Keratinocyte (primary cell): ENCODE measurements around the gene FAM174B.

Source experiments
- CTCF ChIP-seq, 3 experiments: IDR thresholded peaks in 1 of 3; conservative IDR thresholded peaks in 1 of 3; optimal IDR thresholded peaks in 1 of 3; 2 replicates in 2 of 3; 3 replicates in 1 of 3; pipeline versions ENCODE3 to v1.5.1; 2011; ENCODE audit warnings: low read length in 3 of 3, mild to moderate bottlenecking in 3 of 3, moderate library complexity in 2 of 3, control low read depth in 1 of 3, inconsistent platforms in 1 of 3; ENCODE audit not compliant: insufficient read depth in 2 of 3; ENCODE audit errors: extremely low read depth in 1 of 3
- EZH2 ChIP-seq: IDR thresholded peaks from one replicate; pipeline ENCODE4 v1.6.1; 2012; ENCODE audit warnings: inconsistent platforms, mild to moderate bottlenecking, low read length, moderate library complexity

- no peak for TF ChIP-seq CTCF (optimal IDR thresholded peaks at IDR 0.05 in 1 of 3, IDR thresholded peaks at IDR 0.05 in 1 of 3, conservative IDR thresholded peaks at IDR 0.05 in 1 of 3; ENCODE audit: extremely low read depth in 1 of 3, insufficient read depth in 2 of 3, low read length in 3 of 3)
- TF ChIP-seq EZH2: no peak
Measured at GRCh38 chr15:92646216-92646615, 9.4 kb downstream of the FAM174B start.
